Activated naive CD4-positive, alpha-beta T cell treated with anti-CD3 and anti-CD28 coated beads, Interleukin-2, amount 50 U/mL, for 24 hours (primary cell): ENCODE data around the gene SPATA6L.
"Not testable (repeated sequence)": the region's sequence is repeated elsewhere in the genome, so short reads cannot be mapped to it uniquely, and the experiment has no call there.

Source experiments
- H3K27ac Mint-ChIP-seq: one replicate; pipeline ENCODE4 v1.8.0; 2021; ENCODE audit warnings: mild to moderate bottlenecking, mixed read lengths
- H3K27me3 Mint-ChIP-seq: one replicate; pipeline ENCODE4 v1.8.0; 2021; ENCODE audit warnings: mixed read lengths
- H3K36me3 Mint-ChIP-seq: one replicate; pipeline ENCODE4 v1.8.0; 2021; ENCODE audit warnings: mixed read lengths
- H3K4me1 Mint-ChIP-seq: one replicate; pipeline ENCODE4 v1.8.0; 2021; ENCODE audit warnings: mixed read lengths
- H3K4me3 Mint-ChIP-seq: one replicate; pipeline ENCODE4 v1.8.0; 2021; ENCODE audit warnings: mild to moderate bottlenecking, mixed read lengths
- H3K9me3 Mint-ChIP-seq: one replicate; pipeline ENCODE4 v1.8.0; 2021; ENCODE audit warnings: mixed read lengths

SPATA6L gene

DNA sequence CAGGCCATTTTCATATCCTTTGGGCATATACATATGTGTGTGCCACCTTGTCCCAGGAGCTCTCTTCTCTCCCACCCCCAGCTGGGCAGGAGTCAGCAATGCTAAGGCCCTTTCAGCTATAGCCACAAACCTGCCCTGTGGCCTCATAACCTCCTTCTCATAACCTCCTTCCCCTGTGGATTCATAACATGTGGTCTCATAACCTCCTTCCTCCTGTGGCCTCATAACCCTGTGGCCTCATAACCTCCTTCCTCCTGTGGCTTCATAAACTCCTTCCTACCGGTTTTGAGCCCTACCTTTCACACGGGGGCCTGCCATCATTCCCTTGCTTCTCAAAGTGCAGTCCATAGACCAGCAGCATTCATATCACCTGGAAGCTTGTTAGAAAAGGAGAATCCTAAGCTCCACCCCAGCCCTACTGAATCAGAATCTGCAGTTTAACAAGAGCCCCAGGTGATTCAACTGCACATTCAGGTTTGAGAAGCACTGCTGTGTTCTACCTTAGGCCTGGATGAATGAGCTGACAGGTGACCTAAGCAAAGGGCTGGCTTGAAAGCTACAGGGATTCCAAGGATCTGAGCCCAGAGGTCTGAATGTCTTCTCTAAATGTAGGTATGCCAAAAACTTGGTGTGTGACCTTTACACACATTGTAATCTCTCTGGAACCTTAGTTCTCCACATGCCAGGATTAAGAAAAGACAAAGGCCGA lies 46.1 kb downstream of the SPATA6L start:
- Mint-ChIP-seq H3K27ac (peak overlapping the region; percentile 17), H3K4me3 (no peak overlapping the region), H3K9me3 (no peaks in the 10 kb centered on the region), H3K27me3 (no peaks in the 10 kb centered on the region), H3K4me1 (peaks cover 21% of the 10 kb centered on the region), H3K36me3 (no peaks in the 10 kb centered on the region)

DNA sequence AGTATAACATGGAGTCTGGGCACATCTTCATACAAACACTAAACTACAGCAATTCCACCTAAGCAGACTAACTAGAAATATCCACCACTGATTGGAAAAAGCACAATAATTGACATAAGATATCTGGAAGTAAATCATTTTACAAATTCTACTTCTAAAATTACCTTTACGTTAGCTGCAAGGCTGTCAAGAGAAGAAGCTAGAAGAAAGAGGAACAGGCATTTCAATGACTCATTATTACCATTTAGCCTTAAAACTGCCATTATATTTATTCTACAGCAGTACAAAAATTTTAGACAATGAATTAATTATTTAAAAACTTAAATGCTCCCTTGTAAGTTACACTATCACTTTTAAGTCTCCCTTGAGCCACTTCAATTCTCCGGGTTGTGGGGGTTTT lies 47.6 kb downstream of the SPATA6L start:
- Mint-ChIP-seq H3K36me3 (no peaks in the 10 kb centered on the region), H3K9me3 (no peaks in the 10 kb centered on the region), H3K27me3 (no peaks in the 10 kb centered on the region), H3K4me3 (no peak overlapping the region), H3K4me1 (peaks cover 26% of the 10 kb centered on the region), H3K27ac (no peak overlapping the region)

DNA sequence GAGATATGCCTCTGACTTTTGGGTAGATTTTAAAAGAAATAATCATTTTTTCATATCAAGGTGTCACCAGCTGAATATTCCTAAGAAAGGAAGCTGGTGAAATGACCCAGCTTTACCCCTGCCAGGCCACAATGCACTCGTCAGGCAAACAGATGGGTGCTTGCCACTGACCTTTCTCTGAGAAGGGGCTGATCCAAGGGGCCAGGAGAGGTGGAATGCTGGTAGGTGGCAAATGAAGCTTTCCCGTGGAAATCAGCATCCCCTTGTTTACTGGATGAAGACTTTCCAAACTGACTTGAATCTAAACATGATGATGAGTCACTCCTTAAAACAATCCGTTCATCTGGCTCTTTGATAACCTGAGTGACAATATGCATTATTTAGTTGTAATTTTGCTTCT lies 48.5 kb downstream of the SPATA6L start:
- Mint-ChIP-seq H3K36me3 (no peaks in the 10 kb centered on the region), H3K9me3 (no peaks in the 10 kb centered on the region), H3K27ac (no peak overlapping the region), H3K4me1 (peaks cover 26% of the 10 kb centered on the region), H3K27me3 (no peaks in the 10 kb centered on the region), H3K4me3 (no peak overlapping the region)

DNA sequence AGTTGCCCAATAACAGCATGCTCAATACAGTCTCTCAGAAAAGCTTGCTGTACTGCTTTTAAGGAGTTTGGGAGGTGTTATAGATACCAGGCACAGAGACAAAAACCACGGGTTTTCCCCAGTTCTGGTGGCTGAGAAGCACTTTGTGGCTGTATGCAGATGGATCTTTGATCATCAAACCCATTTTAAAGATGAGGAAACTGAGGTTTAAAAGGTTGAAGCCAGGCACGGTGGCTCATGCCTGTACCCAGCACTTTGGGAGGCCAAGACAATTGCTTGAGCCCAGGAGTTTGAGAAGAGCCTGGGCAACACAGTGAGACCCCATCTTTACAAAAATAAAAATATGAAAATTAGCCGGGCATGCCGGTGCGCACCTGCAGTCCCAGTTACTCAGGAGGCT lies 50.5 kb downstream of the SPATA6L start:
- Mint-ChIP-seq H3K4me1 (peaks cover 26% of the 10 kb centered on the region), H3K4me3 (no peak overlapping the region), H3K9me3 (no peaks in the 10 kb centered on the region), H3K36me3 (no peaks in the 10 kb centered on the region), H3K27me3 (no peaks in the 10 kb centered on the region), H3K27ac (no peak overlapping the region)

DNA sequence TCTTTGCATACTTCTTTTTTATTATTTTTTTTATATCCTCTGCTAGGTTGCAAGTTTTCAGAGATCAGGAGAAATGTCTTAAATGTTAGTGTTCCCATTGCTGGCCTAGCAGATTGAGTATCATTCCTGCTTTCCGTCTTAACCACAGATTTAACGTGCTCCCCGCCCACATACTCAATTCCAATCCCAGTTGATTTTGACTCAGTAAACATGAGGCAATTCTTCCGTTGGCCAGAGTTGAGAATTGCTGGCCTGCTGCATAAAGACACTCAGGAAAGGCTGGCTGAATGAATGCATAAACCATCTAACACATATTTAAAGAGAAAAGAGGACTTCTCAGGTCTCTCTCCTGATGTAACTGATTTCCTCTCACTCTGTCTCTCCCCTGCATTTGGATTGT lies 51.0 kb downstream of the SPATA6L start:
- no peaks in the 10 kb centered on the region for H3K36me3 Mint-ChIP-seq
- no peak overlapping the region for H3K4me3 Mint-ChIP-seq
- H3K4me1 Mint-ChIP-seq: peaks cover 22% of the 10 kb centered on the region
- no peaks in the 10 kb centered on the region for H3K27me3 Mint-ChIP-seq
- H3K9me3 Mint-ChIP-seq: no peaks in the 10 kb centered on the region
- no peak overlapping the region for H3K27ac Mint-ChIP-seq

DNA sequence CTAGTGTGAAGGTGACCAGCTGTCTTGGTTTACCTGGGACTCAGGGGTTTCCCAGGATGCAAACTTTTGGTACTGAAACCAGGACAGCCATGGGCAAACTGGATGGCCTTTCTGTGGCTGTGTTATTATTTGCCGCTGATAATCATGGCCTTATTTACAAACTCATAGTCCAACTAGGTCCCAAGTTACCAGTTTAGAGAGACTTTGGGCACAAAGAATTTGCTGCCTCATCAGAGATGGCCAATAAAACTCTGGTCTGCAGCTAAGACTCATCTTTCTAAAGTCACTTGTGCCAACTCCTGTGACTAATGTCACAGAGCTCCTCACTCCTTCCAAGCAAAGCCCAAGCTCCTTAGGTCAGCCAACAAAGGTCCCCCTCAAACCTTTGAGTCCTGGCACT lies 51.7 kb downstream of the SPATA6L start:
- Mint-ChIP-seq H3K9me3 (no peaks in the 10 kb centered on the region), H3K27me3 (no peaks in the 10 kb centered on the region), H3K27ac (no peak overlapping the region), H3K36me3 (no peaks in the 10 kb centered on the region), H3K4me1 (peaks cover 16% of the 10 kb centered on the region), H3K4me3 (no peak overlapping the region)

DNA sequence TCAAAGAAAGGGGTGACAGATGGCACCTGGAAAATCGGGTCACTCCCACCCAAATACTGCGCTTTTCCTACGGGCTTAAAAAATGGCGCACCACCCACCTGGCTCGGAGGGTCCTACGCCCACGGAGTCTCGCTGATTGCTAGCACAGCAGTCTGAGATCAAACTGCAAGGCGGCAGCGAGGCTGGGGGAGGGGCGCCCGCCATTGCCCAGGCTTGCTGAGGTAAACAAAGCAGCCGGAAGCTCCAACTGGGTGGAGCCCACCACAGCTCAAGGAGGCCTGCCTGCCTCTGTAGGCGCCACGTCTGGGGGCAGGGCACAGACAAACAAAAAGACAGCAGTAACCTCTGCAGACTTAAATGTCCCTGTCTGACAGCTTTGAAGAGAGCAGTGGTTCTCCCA lies 60.2 kb downstream of the SPATA6L start:
- peaks cover 20% of the 10 kb centered on the region for H3K4me1 Mint-ChIP-seq
- not testable (repeated sequence) for H3K4me3 Mint-ChIP-seq, H3K27me3 Mint-ChIP-seq, H3K27ac Mint-ChIP-seq, H3K36me3 Mint-ChIP-seq, H3K9me3 Mint-ChIP-seq

DNA sequence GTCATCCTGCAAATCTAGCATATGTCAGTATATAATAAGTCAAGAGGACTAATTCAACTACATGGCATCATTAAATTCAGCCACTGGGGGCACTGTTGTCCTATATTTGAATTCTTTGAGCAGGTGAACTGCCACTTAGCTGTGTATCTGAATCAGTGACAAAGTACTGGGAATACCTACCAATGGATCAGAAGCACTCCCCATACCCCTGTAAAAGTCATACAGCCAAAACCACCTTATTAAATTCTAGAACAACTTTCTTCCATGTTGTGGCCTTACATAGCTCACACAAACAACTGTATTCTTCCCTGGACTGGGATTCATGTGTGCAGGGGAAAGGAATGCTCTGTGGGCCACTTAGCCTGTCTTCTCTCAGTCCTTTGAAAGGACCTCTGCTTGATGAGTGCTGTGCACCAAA lies 61.6 kb downstream of the SPATA6L start:
- peaks cover 34% of the 10 kb centered on the region for H3K4me1 Mint-ChIP-seq
- no peak overlapping the region for H3K4me3 Mint-ChIP-seq
- no peaks in the 10 kb centered on the region for H3K36me3 Mint-ChIP-seq
- H3K27ac Mint-ChIP-seq: peak overlapping the region; percentile 8
- H3K9me3 Mint-ChIP-seq: no peaks in the 10 kb centered on the region
- no peaks in the 10 kb centered on the region for H3K27me3 Mint-ChIP-seq

DNA sequence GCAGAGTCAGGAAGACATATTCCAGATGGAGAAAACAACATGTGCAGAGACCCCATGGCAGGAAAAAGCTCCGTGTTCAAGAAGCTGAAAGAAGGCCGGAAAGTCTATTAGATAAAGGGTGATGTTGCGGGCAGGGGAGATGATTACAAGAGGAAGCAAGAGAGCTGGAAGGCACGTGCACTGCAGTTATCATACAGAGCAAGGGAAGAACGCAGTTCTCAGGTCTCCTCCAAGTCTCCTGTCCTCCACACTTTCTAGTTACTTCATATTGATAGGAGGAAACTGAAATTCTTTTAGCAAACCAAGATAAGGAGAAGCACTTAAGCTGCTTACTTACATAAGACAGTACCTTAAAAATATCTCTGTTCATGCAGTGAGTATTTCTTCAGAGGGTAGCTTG lies 62.5 kb downstream of the SPATA6L start:
- Mint-ChIP-seq H3K36me3 (no peaks in the 10 kb centered on the region), H3K9me3 (no peaks in the 10 kb centered on the region), H3K4me3 (no peak overlapping the region), H3K4me1 (peaks cover 34% of the 10 kb centered on the region), H3K27ac (no peak overlapping the region), H3K27me3 (no peaks in the 10 kb centered on the region)

DNA sequence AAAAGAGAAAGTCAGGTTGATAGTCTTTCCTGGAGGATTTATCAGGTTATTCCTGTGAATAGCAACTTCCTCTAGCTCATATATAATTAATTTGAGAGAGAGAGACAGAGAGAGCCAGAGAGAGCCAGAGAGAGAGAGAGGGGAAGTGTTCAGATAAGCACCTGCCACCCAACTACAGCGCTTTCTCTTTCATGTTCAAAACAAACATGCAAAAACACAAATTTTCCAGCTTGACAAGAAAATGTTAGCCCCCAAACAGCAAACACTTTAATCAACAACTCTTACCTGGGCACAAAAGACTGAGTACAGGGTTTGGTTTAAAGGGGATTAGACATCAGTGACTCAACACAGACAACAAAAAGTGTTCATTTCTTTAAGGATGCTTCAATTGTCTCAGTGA lies 65.9 kb downstream of the SPATA6L start:
- Mint-ChIP-seq H3K9me3 (no peaks in the 10 kb centered on the region), H3K36me3 (no peaks in the 10 kb centered on the region), H3K27ac (peak overlapping the region; percentile 82), H3K27me3 (no peaks in the 10 kb centered on the region), H3K4me3 (peak overlapping the region; percentile 24), H3K4me1 (peaks cover 62% of the 10 kb centered on the region)

DNA sequence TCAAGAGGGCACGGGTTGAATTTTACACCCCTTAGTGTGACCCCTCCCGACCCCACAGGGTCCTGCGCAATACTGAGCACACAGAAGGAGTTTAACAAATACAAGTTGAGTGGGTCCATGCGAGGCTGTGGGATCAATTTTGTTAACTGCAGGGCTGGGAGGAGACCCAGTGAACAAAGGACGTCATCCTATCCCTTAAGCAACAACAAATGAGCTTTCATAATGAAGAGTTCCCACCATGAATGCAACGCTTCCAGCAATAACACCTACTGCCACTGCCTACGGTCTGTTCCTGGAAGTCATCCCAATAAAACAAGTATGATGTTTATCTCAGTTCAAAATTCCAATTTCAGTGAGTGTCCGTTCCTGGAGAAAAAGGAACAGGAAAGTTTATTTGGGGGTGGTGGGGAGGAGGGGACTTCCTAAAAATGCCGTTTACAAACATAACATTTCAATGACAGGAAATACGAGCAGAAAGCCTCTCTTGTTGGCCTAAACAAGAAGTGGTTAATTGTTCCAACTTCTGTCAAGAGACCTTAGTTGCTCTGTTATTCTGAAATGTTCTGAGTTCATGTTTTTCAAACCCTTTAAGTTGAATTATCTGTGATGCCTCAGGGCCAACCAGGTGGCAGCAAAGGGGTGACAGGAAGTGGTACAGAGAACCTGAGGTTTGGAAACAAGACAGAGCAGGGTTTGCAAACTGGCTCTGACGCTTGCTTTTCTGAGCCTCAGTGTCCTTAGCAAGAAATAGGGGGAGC lies 69.9 kb downstream of the SPATA6L start:
- peak overlapping the region; percentile 70 for H3K4me3 Mint-ChIP-seq
- H3K4me1 Mint-ChIP-seq: peaks cover 53% of the 10 kb centered on the region
- H3K36me3 Mint-ChIP-seq: no peaks in the 10 kb centered on the region
- H3K27ac Mint-ChIP-seq: peak overlapping the region; percentile 85
- H3K9me3 Mint-ChIP-seq: no peaks in the 10 kb centered on the region
- H3K27me3 Mint-ChIP-seq: no peaks in the 10 kb centered on the region

DNA sequence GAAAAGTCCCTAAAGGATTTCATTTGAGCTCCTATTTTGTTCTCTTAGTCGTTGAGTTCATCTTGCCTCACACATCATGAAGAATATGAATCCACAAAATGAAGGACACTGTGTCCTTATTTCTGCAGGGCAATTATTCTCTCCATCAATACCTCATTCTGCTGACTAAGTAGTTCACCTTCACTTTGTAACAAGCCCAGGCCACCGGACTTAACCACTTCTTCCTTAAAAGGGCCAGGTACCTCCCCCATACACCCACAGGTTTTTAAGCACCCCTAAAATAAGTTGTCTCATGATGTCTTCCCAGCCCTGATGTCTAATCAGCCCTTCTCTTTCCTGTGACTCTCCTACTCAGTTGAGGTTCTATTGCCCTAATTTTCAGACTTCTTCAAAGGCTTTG lies 71.3 kb downstream of the SPATA6L start:
- Mint-ChIP-seq H3K4me3 (no peak overlapping the region), H3K27ac (peak overlapping the region; percentile 24)

DNA sequence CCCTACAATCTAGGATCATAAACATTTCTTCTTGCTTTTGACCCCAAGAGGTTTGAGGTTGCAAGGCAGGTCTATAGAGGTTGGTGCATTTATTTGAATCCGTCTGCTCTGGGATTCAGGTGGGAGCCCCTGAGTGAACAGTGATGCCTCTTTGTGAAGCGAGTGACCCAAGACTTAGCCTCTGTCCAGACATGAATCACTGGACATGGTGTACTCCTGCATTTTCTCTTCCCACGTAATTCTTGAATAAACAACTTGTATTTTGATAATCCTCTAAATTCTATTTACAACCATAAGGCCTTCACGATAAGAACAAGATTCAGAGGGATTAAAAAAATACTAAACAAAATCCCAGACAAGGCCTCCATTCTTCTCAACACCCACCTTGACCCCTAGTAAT lies 71.7 kb downstream of the SPATA6L start:
- no peaks in the 10 kb centered on the region for H3K27me3 Mint-ChIP-seq
- no peak overlapping the region for H3K4me3 Mint-ChIP-seq
- no peak overlapping the region for H3K27ac Mint-ChIP-seq
- H3K4me1 Mint-ChIP-seq: peaks cover 38% of the 10 kb centered on the region
- no peaks in the 10 kb centered on the region for H3K36me3 Mint-ChIP-seq
- H3K9me3 Mint-ChIP-seq: no peaks in the 10 kb centered on the region

More for the DNA sequence above, 71.3 kb downstream of the SPATA6L start:
- H3K27me3 Mint-ChIP-seq: no peaks in the 10 kb centered on the region
- H3K9me3 Mint-ChIP-seq: no peaks in the 10 kb centered on the region
- H3K4me1 Mint-ChIP-seq: peaks cover 40% of the 10 kb centered on the region
- no peaks in the 10 kb centered on the region for H3K36me3 Mint-ChIP-seq

DNA sequence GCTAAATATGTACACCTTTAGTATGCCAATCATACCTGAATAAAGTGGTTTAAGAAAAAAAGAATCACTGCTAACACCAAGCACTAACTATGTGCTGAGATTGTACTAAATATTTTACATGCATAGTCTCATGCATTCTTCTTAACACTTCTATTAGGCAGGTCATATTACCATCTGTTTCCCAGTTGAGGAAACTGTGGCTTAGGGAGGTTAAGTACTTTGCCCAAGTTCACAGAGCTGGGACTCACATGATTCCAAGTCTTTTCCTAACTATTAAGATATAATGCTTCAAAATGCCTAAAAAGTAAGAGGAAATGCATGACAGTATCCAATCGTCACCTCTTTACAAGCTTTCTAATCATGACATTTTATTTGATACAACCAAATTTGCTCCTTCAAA lies 73.4 kb downstream of the SPATA6L start:
- Mint-ChIP-seq H3K4me3 (no peak overlapping the region), H3K27ac (no peak overlapping the region), H3K36me3 (no peaks in the 10 kb centered on the region), H3K27me3 (no peaks in the 10 kb centered on the region), H3K9me3 (no peaks in the 10 kb centered on the region), H3K4me1 (peaks cover 36% of the 10 kb centered on the region)

DNA sequence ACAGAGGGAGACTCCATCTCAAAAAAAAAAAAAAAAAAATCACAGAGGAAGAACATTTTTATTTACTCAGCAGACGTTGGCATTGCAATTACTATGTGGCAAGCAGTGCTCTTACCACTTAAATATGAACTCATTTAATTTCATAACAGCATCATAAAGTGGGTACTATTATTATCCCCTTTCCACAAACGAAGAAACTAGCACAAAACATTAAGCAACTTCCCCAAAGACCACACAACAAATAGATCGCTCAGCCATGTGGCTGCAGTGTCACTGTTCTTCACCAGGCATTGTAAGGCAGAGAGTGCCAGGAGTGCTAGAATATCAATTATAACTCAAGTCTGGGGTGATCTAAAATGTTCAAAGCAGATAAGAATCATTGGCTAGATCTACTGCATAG lies 74.0 kb downstream of the SPATA6L start:
- Mint-ChIP-seq H3K4me1 (peaks cover 30% of the 10 kb centered on the region), H3K9me3 (no peaks in the 10 kb centered on the region), H3K36me3 (no peaks in the 10 kb centered on the region), H3K27ac (no peak overlapping the region), H3K27me3 (no peaks in the 10 kb centered on the region), H3K4me3 (no peak overlapping the region)

DNA sequence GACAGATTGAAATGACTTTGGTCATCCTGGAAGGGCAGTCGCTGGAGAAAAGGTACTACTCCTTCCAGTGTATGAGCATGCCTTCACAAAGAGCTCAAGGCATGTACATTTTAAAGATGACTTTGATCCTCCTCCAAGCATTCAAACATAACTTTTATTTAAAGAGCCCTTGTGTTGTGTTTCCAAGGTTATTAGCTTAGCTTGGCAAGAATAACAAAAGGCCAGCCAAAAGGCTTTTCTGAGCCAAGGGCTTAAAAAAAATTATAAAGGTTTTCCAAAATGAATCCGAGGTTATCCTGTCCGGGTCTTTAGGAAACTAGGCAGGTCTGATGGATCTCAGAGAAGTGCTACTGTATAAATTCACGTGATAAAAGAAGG lies 75.2 kb downstream of the SPATA6L start:
- Mint-ChIP-seq H3K27ac (no peak overlapping the region), H3K4me1 (peaks cover 20% of the 10 kb centered on the region), H3K36me3 (no peaks in the 10 kb centered on the region), H3K4me3 (no peak overlapping the region), H3K9me3 (no peaks in the 10 kb centered on the region), H3K27me3 (no peaks in the 10 kb centered on the region)
